ENCODE results near the gene HSD17B1. TPM values are rescaled to one million over a fixed set of nuclear protein-coding genes. Genes with fewer than 3 reads are reported as not detected.
A peak's percentile ranks its signal among the peaks of the same experiment; 100 is the strongest.
"Not testable (repeated sequence)": the region's sequence is repeated elsewhere in the genome, so short reads cannot be mapped to it uniquely, and the experiment has no call there.

Gene HSD17B1
- total RNA-seq, 1 experiment from 2014 or later = 1.5 TPM

DNA sequence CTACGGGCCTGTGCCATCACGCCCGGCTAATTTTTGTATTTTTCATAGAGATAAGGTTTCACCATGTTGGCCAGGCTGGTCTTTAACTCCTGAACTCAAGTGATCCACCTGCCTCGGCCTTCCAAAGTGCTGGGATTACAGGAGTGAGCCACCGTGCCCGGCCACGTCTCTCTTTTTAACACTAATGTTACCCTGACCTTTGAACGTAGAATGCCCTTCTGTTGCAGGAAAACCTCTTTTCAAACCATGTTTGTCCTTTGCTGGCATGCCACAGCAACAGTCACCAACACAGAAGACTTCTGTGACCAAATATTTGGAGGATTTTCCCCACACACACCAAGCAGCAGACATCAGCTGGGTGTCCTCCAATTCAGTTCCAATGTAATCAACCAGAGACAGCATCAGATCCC lies 7.8 kb upstream of the HSD17B1 start:
- peaks cover 13% of the 10 kb centered on the region for H3K23me2 ChIP-seq (ENCODE audit: insufficient read length, low read depth, low read length, poor library complexity, severe bottlenecking)
- H4K5ac ChIP-seq (ENCODE audit: insufficient read length, low read depth, low read length) = no peak overlapping the region
- no peak overlapping the region for H3K23ac ChIP-seq (ENCODE audit: insufficient read length, low read depth, low read length)
- DNase-seq = no peak
- no peak overlapping the region for H3K4me3 Mint-ChIP-seq
- no peak overlapping the region for H3K18ac ChIP-seq (ENCODE audit: insufficient read length, low read depth, low read length)
- peaks cover 9% of the 10 kb centered on the region; the same call in 1 of the 2 replicates for H3K27me3 Mint-ChIP-seq (ENCODE audit: low read depth)
- no peak overlapping the region for H2BK15ac ChIP-seq (ENCODE audit: low read depth, low read length)
- H3K4ac ChIP-seq (ENCODE audit: low read depth, low read length) = no peak overlapping the region
- no peaks in the 10 kb centered on the region for H3K79me2 ChIP-seq (ENCODE audit: insufficient read depth, low read length)
- H2BK12ac ChIP-seq (ENCODE audit: insufficient read length, low read depth, low read length) = no peak overlapping the region
- no peak overlapping the region for H3T11ph ChIP-seq (ENCODE audit: low read length)
- no peaks in the 10 kb centered on the region for H3K4me1 ChIP-seq (ENCODE audit: insufficient read depth, low read length)
- no peak overlapping the region for H2BK20ac ChIP-seq (ENCODE audit: low read depth, low read length, poor library complexity, severe bottlenecking)
- H3K4me1 Mint-ChIP-seq = peaks cover 4 to 11% of the 10 kb centered on the region in 2 experiments; a peak in 3 of 4 replicates
- peaks cover 2 to 20% (median 19%) of the 10 kb centered on the region in 3 experiments; a peak in 6 of 7 replicates for H3K36me3 Mint-ChIP-seq (ENCODE audit: insufficient read depth in 1 of 3, low read depth in 3 of 3)
- no peak overlapping the region for H3K4me2 ChIP-seq (ENCODE audit: insufficient read depth, insufficient read length, low read length)
- H3K9me3 ChIP-seq (ENCODE audit: control insufficient read depth, low read depth, low read length) = no peaks in the 10 kb centered on the region
- no peak overlapping the region for H3K27ac ChIP-seq (ENCODE audit: insufficient read length, low read depth, low read length)
- H3K27ac Mint-ChIP-seq = peak overlapping the region in 1 of 3 experiments; percentile 48; a peak in 1 of 7 replicates
- H3K9ac ChIP-seq (ENCODE audit: extremely low read depth, insufficient read length, low read length) = no peak overlapping the region
- no peaks in the 10 kb centered on the region for H3K79me1 ChIP-seq (ENCODE audit: insufficient read depth, low read depth, low read length, poor library complexity, severe bottlenecking)
- H2BK5ac ChIP-seq (ENCODE audit: insufficient read length, low read length) = no peak overlapping the region
- no peak overlapping the region for H3K56ac ChIP-seq (ENCODE audit: insufficient read length, low read depth, low read length)
- no CpG with 5 or more reads among the region's 8 CpGs for whole genome bisulfite sequencing (ENCODE audit: extremely low coverage, insufficient read length, low lambda C conversion rate)
- no peak overlapping the region for H2BK120ac ChIP-seq (ENCODE audit: low read depth, low read length, poor library complexity, severe bottlenecking)
- H4K20me1 ChIP-seq (ENCODE audit: control insufficient read depth, insufficient read depth, insufficient read length) = no peaks in the 10 kb centered on the region
- H2AFZ ChIP-seq (ENCODE audit: low read length) = no peak overlapping the region
- H4K8ac ChIP-seq (replicated peaks; ENCODE audit: insufficient read length, low read depth, low read length) = no peak overlapping the region
- H3K27me3 ChIP-seq (ENCODE audit: insufficient read depth, low read length) = no peaks in the 10 kb centered on the region
- no peaks in the 10 kb centered on the region for H3K9me3 Mint-ChIP-seq
- H3K14ac ChIP-seq (ENCODE audit: insufficient read depth, low read length) = no peak overlapping the region
- no peak overlapping the region for H2AK5ac ChIP-seq (ENCODE audit: insufficient read length, low read length)
- H4K91ac ChIP-seq (ENCODE audit: insufficient read length, low read depth, low read length) = no peak overlapping the region
- TF ChIP-seq, protein P1, sequence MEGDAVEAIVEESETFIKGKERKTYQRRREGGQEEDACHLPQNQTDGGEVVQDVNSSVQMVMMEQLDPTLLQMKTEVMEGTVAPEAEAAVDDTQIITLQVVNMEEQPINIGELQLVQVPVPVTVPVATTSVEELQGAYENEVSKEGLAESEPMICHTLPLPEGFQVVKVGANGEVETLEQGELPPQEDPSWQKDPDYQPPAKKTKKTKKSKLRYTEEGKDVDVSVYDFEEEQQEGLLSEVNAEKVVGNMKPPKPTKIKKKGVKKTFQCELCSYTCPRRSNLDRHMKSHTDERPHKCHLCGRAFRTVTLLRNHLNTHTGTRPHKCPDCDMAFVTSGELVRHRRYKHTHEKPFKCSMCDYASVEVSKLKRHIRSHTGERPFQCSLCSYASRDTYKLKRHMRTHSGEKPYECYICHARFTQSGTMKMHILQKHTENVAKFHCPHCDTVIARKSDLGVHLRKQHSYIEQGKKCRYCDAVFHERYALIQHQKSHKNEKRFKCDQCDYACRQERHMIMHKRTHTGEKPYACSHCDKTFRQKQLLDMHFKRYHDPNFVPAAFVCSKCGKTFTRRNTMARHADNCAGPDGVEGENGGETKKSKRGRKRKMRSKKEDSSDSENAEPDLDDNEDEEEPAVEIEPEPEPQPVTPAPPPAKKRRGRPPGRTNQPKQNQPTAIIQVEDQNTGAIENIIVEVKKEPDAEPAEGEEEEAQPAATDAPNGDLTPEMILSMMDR (conservative IDR thresholded peaks at IDR 0.05) = no peak

DNA sequence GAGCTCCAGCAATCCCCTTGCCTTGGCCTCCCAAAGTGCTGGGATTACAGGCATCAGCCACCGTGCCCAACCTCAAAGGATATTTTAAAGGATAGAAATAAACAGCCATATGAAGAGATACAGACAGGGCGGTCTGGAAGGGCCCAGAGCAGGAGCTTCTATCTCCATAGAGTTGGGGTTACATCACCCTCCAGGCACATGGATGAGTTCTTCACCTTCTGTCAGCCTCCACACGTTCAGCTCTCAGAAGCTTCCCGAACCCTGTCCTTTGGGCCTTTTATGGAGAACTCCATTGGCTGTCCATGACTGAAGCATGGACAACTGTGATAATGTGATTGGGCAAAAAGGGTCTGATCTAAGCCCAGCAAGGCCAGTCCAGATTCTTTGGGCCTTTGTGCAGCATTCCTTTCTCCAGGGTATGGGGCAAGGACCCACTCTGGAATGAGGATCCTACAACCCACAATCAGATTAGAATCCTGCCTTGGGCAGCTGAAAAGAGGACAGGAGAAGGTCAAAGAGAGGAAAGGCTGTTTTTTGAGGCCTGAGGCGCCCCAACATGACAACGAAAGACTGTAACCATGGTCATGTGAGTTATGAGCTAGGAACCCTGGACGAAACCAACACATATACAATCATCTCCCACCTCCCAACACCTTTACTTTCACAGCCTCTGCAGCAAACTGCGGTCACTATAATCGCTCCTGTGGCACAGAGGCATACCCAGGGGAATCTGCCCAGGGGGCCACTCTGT lies 6.8 kb upstream of the HSD17B1 start:
- not testable (repeated sequence) for H3K14ac ChIP-seq (ENCODE audit: insufficient read depth, low read length); H3K4me1 ChIP-seq (ENCODE audit: insufficient read depth, low read length); H3K9me3 Mint-ChIP-seq; H4K8ac ChIP-seq (replicated peaks; ENCODE audit: insufficient read length, low read depth, low read length); H3K4me3 Mint-ChIP-seq; H3K23ac ChIP-seq (ENCODE audit: insufficient read length, low read depth, low read length); H2BK20ac ChIP-seq (ENCODE audit: low read depth, low read length, poor library complexity, severe bottlenecking); H2AFZ ChIP-seq (ENCODE audit: low read length); H4K5ac ChIP-seq (ENCODE audit: insufficient read length, low read depth, low read length); H3K27ac ChIP-seq (ENCODE audit: insufficient read length, low read depth, low read length); DNase-seq; H3K4ac ChIP-seq (ENCODE audit: low read depth, low read length); H4K91ac ChIP-seq (ENCODE audit: insufficient read length, low read depth, low read length); H3K18ac ChIP-seq (ENCODE audit: insufficient read length, low read depth, low read length); H3K4me2 ChIP-seq (ENCODE audit: insufficient read depth, insufficient read length, low read length); H3K9me3 ChIP-seq (ENCODE audit: control insufficient read depth, low read depth, low read length); H2AK5ac ChIP-seq (ENCODE audit: insufficient read length, low read length); H2BK15ac ChIP-seq (ENCODE audit: low read depth, low read length); H4K20me1 ChIP-seq (ENCODE audit: control insufficient read depth, insufficient read depth, insufficient read length); H3K27ac Mint-ChIP-seq; H3K79me1 ChIP-seq (ENCODE audit: insufficient read depth, low read depth, low read length, poor library complexity, severe bottlenecking); H3K27me3 Mint-ChIP-seq (ENCODE audit: low read depth); H3K79me2 ChIP-seq (ENCODE audit: insufficient read depth, low read length); H2BK5ac ChIP-seq (ENCODE audit: insufficient read length, low read length); H3K27me3 ChIP-seq (ENCODE audit: insufficient read depth, low read length); H3K9ac ChIP-seq (ENCODE audit: extremely low read depth, insufficient read length, low read length); H2BK12ac ChIP-seq (ENCODE audit: insufficient read length, low read depth, low read length); H3T11ph ChIP-seq (ENCODE audit: low read length); H2BK120ac ChIP-seq (ENCODE audit: low read depth, low read length, poor library complexity, severe bottlenecking); H3K56ac ChIP-seq (ENCODE audit: insufficient read length, low read depth, low read length)
- no CpG with 5 or more reads among the region's 9 CpGs for WGBS (ENCODE audit: extremely low coverage, insufficient read length, low lambda C conversion rate)
- peaks cover 2 to 18% (median 13%) of the 10 kb centered on the region in 3 experiments; a peak in 5 of 7 replicates for H3K36me3 Mint-ChIP-seq (ENCODE audit: insufficient read depth in 1 of 3, low read depth in 3 of 3)
- H3K23me2 ChIP-seq (ENCODE audit: insufficient read length, low read depth, low read length, poor library complexity, severe bottlenecking) = peaks cover 13% of the 10 kb centered on the region
- peaks cover 4 to 15% of the 10 kb centered on the region in 2 experiments; a peak in 3 of 4 replicates for H3K4me1 Mint-ChIP-seq
